Progenitor cell of endocrine pancreas (in vitro differentiated cells): ENCODE data around the gene GUCY1B1. TPM values are rescaled to one million over a fixed set of nuclear protein-coding genes. Genes with fewer than 3 reads are reported as not detected.

Experiments
- DNase-seq: peaks from one replicate; pipeline ENCODE4 v3.0.0; 2021; ENCODE audit warnings: low spot score; ENCODE audit not compliant: unreplicated experiment
- H3K27ac Mint-ChIP-seq: 2 replicates; pipeline ENCODE4 v1.8.0; 2021; ENCODE audit warnings: mild to moderate bottlenecking, moderate library complexity, mixed read lengths
- H3K27me3 Mint-ChIP-seq: 2 replicates; pipeline ENCODE4 v1.8.0; 2021; ENCODE audit warnings: mixed read lengths
- H3K36me3 Mint-ChIP-seq: 2 replicates; pipeline ENCODE4 v1.8.0; 2022; ENCODE audit warnings: mixed read lengths; ENCODE audit not compliant: insufficient read depth
- H3K4me1 Mint-ChIP-seq: 2 replicates; pipeline ENCODE4 v1.8.0; 2021; ENCODE audit warnings: low read depth, mixed read lengths
- H3K4me3 Mint-ChIP-seq: 2 replicates; pipeline ENCODE4 v1.8.0; 2021; ENCODE audit warnings: low read depth, mild to moderate bottlenecking, moderate library complexity, mixed read lengths
- H3K9me3 Mint-ChIP-seq: 2 replicates; pipeline ENCODE4 v1.8.0; 2021; ENCODE audit warnings: low read depth, mixed read lengths
- long read RNA-seq: library from polyadenylated mRNA; unstranded; transcript quantifications from one replicate; pipeline ENCODE4 v2.0.0, GENCODE V29; 2020
- total RNA-seq: library from RNA; stranded (reverse); gene quantifications from 2 replicates; pipeline ENCODE4 v1.2.1, GENCODE V29; 2021
- TF ChIP-seq, protein P1 (sequence below): fragments of 200-600 bp; sonication (generic); IDR thresholded peaks from one replicate; pipeline ENCODE4 v1.5.0; 2021; ENCODE audit warnings: antibody characterized with exemption, mild to moderate bottlenecking; ENCODE audit not compliant: unreplicated experiment

GUCY1B1 gene
- 1.5 and 1.9 TPM in 2 replicates for total RNA-seq
- long read RNA-seq, transcript GUCY1B1-201 (14 exons, 3,124 nt) = major isoform, 5 of 8 reads
- long read RNA-seq, partial matches to known transcripts = 0 of 8 reads
- long read RNA-seq, other reads (novel, unspliced or antisense) = 2 of 8 reads

- peak within 1 kb of the TSS; percentile 85 for H3K27ac Mint-ChIP-seq
- peak; percentile 70 for DNase-seq
Measured at GRCh38 chr4:155758481-155759371, at the start of gene GUCY1B1. Gene GUCY1B1, plus strand, starts transcription at chr4:155759021. Its CDS starts 120 bp downstream, at chr4:155759141.

GRCh38 chr4:155709918-155710317 lies 48.9 kb upstream of the GUCY1B1 start:
- H3K4me3 Mint-ChIP-seq = no peak overlapping the region
- H3K27ac Mint-ChIP-seq = no peak overlapping the region
- H3K9me3 Mint-ChIP-seq = no peaks in the 10 kb centered on the region
- DNase-seq = no peak
- no peaks in the 10 kb centered on the region for H3K27me3 Mint-ChIP-seq
- H3K4me1 Mint-ChIP-seq = peaks cover 13% of the 10 kb centered on the region
- H3K36me3 Mint-ChIP-seq = peaks cover 6% of the 10 kb centered on the region
- TF ChIP-seq, protein P1, sequence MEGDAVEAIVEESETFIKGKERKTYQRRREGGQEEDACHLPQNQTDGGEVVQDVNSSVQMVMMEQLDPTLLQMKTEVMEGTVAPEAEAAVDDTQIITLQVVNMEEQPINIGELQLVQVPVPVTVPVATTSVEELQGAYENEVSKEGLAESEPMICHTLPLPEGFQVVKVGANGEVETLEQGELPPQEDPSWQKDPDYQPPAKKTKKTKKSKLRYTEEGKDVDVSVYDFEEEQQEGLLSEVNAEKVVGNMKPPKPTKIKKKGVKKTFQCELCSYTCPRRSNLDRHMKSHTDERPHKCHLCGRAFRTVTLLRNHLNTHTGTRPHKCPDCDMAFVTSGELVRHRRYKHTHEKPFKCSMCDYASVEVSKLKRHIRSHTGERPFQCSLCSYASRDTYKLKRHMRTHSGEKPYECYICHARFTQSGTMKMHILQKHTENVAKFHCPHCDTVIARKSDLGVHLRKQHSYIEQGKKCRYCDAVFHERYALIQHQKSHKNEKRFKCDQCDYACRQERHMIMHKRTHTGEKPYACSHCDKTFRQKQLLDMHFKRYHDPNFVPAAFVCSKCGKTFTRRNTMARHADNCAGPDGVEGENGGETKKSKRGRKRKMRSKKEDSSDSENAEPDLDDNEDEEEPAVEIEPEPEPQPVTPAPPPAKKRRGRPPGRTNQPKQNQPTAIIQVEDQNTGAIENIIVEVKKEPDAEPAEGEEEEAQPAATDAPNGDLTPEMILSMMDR = no peak

More at GRCh38 chr4:155758481-155759371, at the start of gene GUCY1B1:
- Mint-ChIP-seq H3K4me3 (peak within 1 kb of the TSS; percentile 68), H3K27me3 (peaks cover 11% of the 10 kb centered on the region), H3K4me1 (no peaks in the 10 kb centered on the region), H3K9me3 (no peaks in the 10 kb centered on the region), H3K36me3 (no peaks in the 10 kb centered on the region)
- TF ChIP-seq, protein P1 = peak; percentile 41

GRCh38 chr4:155711556-155711955 lies 47.3 kb upstream of the GUCY1B1 start:
- TF ChIP-seq, protein P1 = no peak
- Mint-ChIP-seq H3K4me1 (peaks cover 2% of the 10 kb centered on the region), H3K4me3 (no peak overlapping the region), H3K27me3 (no peaks in the 10 kb centered on the region), H3K9me3 (no peaks in the 10 kb centered on the region), H3K27ac (no peak overlapping the region), H3K36me3 (peaks cover 8% of the 10 kb centered on the region)
- DNase-seq = no peak

- Mint-ChIP-seq H3K4me1 (no peaks in the 10 kb centered on the region), H3K9me3 (no peaks in the 10 kb centered on the region), H3K36me3 (peaks cover 10% of the 10 kb centered on the region), H3K27ac (no peak overlapping the region), H3K4me3 (no peak overlapping the region), H3K27me3 (no peaks in the 10 kb centered on the region)
- TF ChIP-seq, protein P1 = no peak
- DNase-seq = no peak
Measured at GRCh38 chr4:155712846-155713245, 46.0 kb upstream of the GUCY1B1 start.

- no peaks in the 10 kb centered on the region for H3K4me1 Mint-ChIP-seq
- H3K4me3 Mint-ChIP-seq = no peak overlapping the region
- H3K36me3 Mint-ChIP-seq = peaks cover 10% of the 10 kb centered on the region
- no peak overlapping the region for H3K27ac Mint-ChIP-seq
- no peaks in the 10 kb centered on the region for H3K9me3 Mint-ChIP-seq
- DNase-seq = no peak
- TF ChIP-seq, protein P1 = no peak
- H3K27me3 Mint-ChIP-seq = no peaks in the 10 kb centered on the region
Measured at GRCh38 chr4:155713911-155714310, 44.9 kb upstream of the GUCY1B1 start.
